ENCODE data around the gene TMEM129. TPM values are rescaled to one million over a fixed set of nuclear protein-coding genes. Genes with fewer than 3 reads are reported as not detected.
A peak's percentile ranks its signal among the peaks of the same experiment; 100 is the strongest.

Gene TMEM129
- total RNA-seq, 4 donors from 2014 or later: 64.8 to 138 (median 106) TPM

DNA sequence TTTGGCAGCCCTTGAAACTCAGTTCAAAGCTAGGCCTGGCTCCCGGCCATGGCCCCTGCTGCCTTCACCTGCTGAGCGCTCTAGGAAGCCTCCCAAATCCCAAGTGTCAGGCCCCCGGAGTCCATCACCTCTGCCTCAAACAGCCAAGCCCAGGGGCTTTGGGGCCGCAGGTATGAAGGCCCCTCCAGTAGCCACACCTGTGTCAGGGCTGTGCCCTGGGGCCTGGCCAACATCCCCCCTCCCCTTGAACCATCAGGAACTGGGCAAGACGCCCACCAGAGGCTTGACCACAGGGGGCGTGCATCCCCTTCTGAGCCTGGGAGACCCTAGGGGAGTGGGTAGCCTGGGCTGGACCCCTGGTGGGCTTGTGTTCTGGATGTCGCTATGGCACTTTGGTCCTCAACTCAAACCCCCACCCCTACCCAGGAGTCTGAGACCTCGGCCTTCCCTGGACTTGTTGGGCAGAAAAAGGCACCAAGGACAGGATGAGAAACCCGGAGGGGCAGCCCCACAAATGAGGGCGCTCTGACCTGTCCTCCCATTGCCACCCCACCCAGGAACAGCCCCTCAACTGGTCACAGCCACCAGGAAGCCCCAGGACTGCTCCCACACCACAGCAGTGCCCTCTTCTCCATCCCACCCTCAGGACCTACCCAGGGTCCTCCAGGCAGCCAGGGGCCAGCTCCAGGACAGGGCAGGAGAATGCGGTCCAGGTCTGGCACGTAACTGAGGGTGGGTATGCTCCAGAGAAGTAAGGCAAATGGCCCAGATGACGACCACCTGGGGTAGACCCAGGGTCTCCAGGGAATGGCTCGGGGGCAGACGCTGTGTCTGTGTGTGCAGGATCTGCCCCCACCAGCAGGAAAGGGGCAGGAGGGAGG lies 4.8 kb downstream of the TMEM129 start:
- TF ChIP-seq POLR2A (IDR thresholded peaks at IDR 0.05): no peak
- TF ChIP-seq, protein P1, sequence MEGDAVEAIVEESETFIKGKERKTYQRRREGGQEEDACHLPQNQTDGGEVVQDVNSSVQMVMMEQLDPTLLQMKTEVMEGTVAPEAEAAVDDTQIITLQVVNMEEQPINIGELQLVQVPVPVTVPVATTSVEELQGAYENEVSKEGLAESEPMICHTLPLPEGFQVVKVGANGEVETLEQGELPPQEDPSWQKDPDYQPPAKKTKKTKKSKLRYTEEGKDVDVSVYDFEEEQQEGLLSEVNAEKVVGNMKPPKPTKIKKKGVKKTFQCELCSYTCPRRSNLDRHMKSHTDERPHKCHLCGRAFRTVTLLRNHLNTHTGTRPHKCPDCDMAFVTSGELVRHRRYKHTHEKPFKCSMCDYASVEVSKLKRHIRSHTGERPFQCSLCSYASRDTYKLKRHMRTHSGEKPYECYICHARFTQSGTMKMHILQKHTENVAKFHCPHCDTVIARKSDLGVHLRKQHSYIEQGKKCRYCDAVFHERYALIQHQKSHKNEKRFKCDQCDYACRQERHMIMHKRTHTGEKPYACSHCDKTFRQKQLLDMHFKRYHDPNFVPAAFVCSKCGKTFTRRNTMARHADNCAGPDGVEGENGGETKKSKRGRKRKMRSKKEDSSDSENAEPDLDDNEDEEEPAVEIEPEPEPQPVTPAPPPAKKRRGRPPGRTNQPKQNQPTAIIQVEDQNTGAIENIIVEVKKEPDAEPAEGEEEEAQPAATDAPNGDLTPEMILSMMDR (IDR thresholded peaks at IDR 0.05): no peak
- H3K4me3 ChIP-seq (replicated peaks in 1 of 3): no peak overlapping the region
- peaks cover 3 to 17% of the 10 kb centered on the region in 2 donors for H3K36me3 ChIP-seq
- H3K27me3 ChIP-seq: no peaks in the 10 kb centered on the region
- no peak for DNase-seq
- no peaks in the 10 kb centered on the region for H3K9me3 ChIP-seq
- peaks cover 14 to 35% of the 10 kb centered on the region in 2 donors for H3K4me1 ChIP-seq
- no peak overlapping the region for H3K27ac ChIP-seq
- intact Hi-C loops (cut with DNase I): no loop called here
- 88 to 95% methylated on average over 11 to 15 of the region's 15 CpGs for WGBS, 2 donors

DNA sequence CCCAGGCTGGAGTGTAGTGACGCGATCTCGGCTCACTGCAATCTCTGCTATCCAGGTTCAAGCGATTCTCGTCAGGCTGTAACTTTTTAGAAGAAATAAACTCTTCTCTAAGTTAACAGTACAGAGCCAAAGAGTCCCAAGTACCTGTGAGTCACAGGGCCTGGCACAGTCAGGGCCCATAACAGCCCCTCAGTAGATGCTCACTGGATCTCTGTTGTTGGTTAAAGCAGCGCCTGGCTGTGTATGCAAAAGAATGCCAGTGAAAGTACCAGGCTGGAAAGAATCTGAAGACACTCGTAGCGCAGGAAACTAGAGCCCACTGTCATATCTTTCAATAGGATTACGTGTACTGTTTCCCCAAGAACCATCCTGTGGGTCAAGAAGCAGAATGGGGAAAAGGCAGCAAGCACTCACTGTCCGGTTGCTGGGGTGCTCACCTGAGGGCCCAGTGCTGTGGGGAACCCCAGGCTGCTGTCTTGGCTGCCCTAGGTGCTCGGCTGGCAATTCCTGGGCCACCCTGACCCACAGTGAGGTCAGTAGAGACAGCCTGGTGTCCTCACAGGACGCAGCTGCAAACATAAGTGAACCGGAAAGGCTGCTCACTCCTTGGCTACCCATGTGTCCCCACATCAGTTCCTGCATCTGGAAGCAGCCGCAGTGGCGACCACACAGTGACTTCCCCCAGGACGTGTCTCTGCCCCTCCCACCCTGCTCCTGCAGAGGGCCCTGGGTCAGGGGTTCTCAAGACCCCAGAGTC lies 5.9 kb downstream of the TMEM129 start:
- H3K27ac ChIP-seq: no peak overlapping the region
- H3K36me3 ChIP-seq: peaks cover 3 to 17% of the 10 kb centered on the region in 2 donors
- TF ChIP-seq, protein P1 (IDR thresholded peaks at IDR 0.05): no peak
- no peak for TF ChIP-seq POLR2A (IDR thresholded peaks at IDR 0.05)
- no peak overlapping the region for H3K4me3 ChIP-seq (replicated peaks in 1 of 3)
- DNase-seq: no peak
- H3K4me1 ChIP-seq: peaks cover 23 to 46% of the 10 kb centered on the region in 2 donors
- no peaks in the 10 kb centered on the region for H3K27me3 ChIP-seq
- no peaks in the 10 kb centered on the region for H3K9me3 ChIP-seq
- intact Hi-C loops (cut with DNase I): no loop called here
- WGBS, 2 donors: 77 to 82% methylated on average over 14 to 15 of the region's 16 CpGs

DNA sequence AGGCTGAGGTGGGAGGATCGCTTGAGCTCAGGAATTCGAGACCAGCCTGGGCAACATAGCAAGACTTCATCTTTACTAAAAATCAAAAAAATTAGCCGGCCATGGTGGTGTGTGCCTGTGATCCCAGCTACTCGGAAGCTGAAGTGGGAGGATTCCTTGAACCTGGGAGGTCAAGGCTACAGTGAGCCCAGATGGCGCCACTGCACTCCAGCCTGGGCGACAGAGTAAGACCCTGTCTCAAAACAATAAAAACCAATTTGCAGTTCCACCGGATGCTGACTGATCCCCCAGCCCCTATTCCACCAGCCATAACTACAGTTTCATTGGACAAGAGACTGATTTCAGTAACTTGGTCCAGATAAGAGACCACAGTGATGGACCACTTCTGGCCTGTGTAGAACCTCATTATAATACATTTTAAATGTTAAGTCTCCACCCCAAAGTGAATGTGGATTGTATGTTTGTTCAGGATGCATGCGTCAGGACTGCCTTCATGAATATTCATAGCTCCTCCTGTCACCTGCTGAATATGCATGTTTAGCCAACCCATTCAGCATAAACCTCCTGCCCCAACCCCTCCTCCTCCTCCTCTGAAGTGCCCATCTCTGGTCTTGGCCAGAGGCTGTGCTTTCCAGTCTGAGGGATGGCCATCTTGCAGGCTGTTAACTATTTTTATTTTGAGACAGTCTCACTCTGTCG lies 6.7 kb downstream of the TMEM129 start:
- Histone ChIP-seq H3K4me3 (replicated peaks in 1 of 3) (no peak overlapping the region), H3K27ac (no peak overlapping the region), H3K36me3 (peaks cover 3 to 17% of the 10 kb centered on the region in 2 donors), H3K9me3 (no peaks in the 10 kb centered on the region), H3K4me1 (peaks cover 16 to 42% of the 10 kb centered on the region in 2 donors), H3K27me3 (no peaks in the 10 kb centered on the region)
- intact Hi-C loops (cut with DNase I): no loop called here
- DNase-seq: no peak
- no peak for TF ChIP-seq POLR2A (IDR thresholded peaks at IDR 0.05)
- TF ChIP-seq, protein P1 (IDR thresholded peaks at IDR 0.05): no peak
- 67 to 74% methylated on average over 9 of the region's 9 CpGs for WGBS, 2 donors

DNA sequence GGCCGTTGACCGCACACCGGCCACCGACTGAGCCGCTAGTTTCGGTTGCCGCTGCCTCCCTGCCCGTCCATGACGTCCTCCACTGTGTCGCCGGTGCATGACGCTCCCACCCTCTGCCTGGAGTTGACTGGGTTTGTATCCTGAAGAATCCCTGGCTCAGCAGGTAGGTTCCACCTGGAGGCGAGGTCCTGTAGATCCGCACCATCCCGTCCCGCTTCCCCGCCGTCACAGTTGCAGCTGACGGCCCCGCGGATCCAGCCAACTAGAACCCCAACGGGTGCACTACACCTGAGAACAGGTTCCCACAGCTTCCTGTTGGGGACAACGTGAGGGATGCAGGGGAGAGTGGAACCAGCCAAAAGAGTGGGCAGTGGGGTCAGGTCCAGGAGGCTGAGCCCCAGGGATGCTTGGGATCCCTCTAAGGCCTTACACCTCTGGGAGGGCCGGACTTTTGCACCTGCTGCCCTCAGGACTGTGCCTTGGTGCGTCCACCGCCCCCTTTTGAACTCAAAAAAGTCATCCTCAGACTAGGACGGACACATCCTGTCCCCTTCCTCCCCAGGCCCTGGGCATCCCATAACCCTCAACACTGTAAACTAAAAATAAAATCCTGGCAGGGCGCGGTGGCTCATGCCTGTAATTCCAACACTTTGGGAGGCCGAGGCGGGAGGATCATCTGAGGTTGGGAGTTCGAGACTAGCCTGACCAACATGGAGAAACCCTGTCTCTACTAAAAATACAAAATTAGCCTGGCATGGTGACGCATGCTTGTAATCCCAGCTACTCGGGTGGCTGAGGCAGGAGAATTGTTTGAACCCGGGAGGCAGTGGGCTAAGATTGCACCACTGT lies 7.9 kb downstream of the TMEM129 start:
- no peaks in the 10 kb centered on the region for H3K9me3 ChIP-seq
- 23 to 33% methylated on average over 23 to 31 of the region's 35 CpGs for WGBS, 2 donors
- intact Hi-C loops (cut with DNase I): no loop called here
- peak overlapping the region; percentile 15 to 84 (median 56) for H3K4me3 ChIP-seq (replicated peaks in 1 of 3)
- peaks cover 3 to 13% of the 10 kb centered on the region in 2 donors for H3K36me3 ChIP-seq
- no peak for DNase-seq
- H3K4me1 ChIP-seq: peaks cover 21 to 43% of the 10 kb centered on the region in 2 donors
- no peaks in the 10 kb centered on the region for H3K27me3 ChIP-seq
- TF ChIP-seq, protein P1 (IDR thresholded peaks at IDR 0.05): no peak
- no peak for TF ChIP-seq POLR2A (IDR thresholded peaks at IDR 0.05)
- peak overlapping the region; percentile 3 to 99 (median 98) for H3K27ac ChIP-seq
